Loucy (cell line): Measurements from ENCODE around the gene MAPK14.

ENCODE experiments used
- EZH2phosphoT487 ChIP-seq: fragments of 200-600 bp; IDR thresholded peaks from 2 replicates; pipeline ENCODE4 v1.6.1; 2018; ENCODE audit warnings: antibody characterized with exemption, mild to moderate bottlenecking, moderate library complexity, borderline replicate concordance
- TF ChIP-seq, protein P1 (sequence below): fragments of 200-600 bp; sonication (generic); conservative IDR thresholded peaks from 2 replicates; pipeline ENCODE4 v1.5.1; 2014; ENCODE audit warnings: mild to moderate bottlenecking, antibody characterized with exemption, low read length

DNA sequence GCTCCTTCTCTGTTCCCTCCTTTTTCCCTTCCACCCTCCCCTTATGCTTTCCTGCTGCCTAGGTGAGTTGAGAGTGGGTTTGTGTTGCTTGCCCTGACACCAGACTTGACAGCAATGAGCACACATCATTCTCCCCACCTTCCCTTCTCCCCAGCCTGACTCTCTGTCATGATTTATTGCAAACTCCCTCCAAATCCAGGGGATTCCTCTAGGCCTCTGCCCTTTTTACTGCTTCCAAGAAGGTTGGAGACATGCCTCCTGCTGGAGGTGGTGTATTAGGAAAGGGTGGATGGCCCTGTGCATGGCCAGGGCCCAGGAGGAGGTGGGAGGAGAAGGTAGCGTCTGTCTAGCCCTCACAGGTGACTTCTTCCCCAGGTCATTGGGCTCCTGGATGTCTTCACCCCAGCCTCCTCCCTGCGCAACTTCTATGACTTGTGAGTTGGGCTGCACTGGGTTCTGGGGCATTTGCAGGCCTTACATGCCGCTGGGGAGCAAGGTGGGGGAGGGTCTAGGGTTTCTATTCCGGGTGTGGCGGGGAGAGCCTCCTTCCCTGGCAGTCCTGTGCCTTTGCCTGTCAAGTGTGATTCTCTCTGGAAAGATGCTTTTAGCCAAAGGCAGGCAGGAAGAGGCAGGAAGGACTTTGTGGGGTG, 104.8 kb downstream of the MAPK14 start:
- TF ChIP-seq, protein P1, sequence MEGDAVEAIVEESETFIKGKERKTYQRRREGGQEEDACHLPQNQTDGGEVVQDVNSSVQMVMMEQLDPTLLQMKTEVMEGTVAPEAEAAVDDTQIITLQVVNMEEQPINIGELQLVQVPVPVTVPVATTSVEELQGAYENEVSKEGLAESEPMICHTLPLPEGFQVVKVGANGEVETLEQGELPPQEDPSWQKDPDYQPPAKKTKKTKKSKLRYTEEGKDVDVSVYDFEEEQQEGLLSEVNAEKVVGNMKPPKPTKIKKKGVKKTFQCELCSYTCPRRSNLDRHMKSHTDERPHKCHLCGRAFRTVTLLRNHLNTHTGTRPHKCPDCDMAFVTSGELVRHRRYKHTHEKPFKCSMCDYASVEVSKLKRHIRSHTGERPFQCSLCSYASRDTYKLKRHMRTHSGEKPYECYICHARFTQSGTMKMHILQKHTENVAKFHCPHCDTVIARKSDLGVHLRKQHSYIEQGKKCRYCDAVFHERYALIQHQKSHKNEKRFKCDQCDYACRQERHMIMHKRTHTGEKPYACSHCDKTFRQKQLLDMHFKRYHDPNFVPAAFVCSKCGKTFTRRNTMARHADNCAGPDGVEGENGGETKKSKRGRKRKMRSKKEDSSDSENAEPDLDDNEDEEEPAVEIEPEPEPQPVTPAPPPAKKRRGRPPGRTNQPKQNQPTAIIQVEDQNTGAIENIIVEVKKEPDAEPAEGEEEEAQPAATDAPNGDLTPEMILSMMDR: no peak
- TF ChIP-seq EZH2phosphoT487: no peak
